GM12875 (cell line): ENCODE data around the gene RAB26.

Source experiments
- H3K4me3 ChIP-seq: one replicate; pipeline ENCODE4 v1.5.1; 2011; ENCODE audit warnings: low read depth, low read length, control low read depth
- TF ChIP-seq, protein P1 (sequence below): IDR thresholded peaks from 2 replicates; pipeline ENCODE4 v1.5.1; 2011; ENCODE audit warnings: low read depth, mild to moderate bottlenecking, control low read depth, inconsistent platforms, low read length, moderate library complexity, borderline replicate concordance; ENCODE audit not compliant: insufficient read depth

RAB26 gene

GRCh38 chr16:2154533-2155090 is 6.2 kb downstream of the RAB26 start:
- peak overlapping the region; percentile 92 for H3K4me3 ChIP-seq
- TF ChIP-seq, protein P1, sequence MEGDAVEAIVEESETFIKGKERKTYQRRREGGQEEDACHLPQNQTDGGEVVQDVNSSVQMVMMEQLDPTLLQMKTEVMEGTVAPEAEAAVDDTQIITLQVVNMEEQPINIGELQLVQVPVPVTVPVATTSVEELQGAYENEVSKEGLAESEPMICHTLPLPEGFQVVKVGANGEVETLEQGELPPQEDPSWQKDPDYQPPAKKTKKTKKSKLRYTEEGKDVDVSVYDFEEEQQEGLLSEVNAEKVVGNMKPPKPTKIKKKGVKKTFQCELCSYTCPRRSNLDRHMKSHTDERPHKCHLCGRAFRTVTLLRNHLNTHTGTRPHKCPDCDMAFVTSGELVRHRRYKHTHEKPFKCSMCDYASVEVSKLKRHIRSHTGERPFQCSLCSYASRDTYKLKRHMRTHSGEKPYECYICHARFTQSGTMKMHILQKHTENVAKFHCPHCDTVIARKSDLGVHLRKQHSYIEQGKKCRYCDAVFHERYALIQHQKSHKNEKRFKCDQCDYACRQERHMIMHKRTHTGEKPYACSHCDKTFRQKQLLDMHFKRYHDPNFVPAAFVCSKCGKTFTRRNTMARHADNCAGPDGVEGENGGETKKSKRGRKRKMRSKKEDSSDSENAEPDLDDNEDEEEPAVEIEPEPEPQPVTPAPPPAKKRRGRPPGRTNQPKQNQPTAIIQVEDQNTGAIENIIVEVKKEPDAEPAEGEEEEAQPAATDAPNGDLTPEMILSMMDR = no peak

- TF ChIP-seq, protein P1 = no peak
- H3K4me3 ChIP-seq = peak within 1 kb of the TSS; percentile 92
Measured at GRCh38 chr16:2155091-2155950, 6.9 kb downstream of the RAB26 start, which contains the start of gene TRAF7. TSS of gene TRAF7 (plus strand) at chr16:2155782. CDS start at chr16:2163921, 8,139 bp downstream.

- TF ChIP-seq, protein P1 = no peak
- peak overlapping the region; percentile 74 for H3K4me3 ChIP-seq
Measured at GRCh38 chr16:2155977-2156848, 7.8 kb downstream of the RAB26 start.

GRCh38 chr16:2156849-2157224 is 8.4 kb downstream of the RAB26 start:
- TF ChIP-seq, protein P1 = no peak
- peak overlapping the region; percentile 74 for H3K4me3 ChIP-seq

DNA sequence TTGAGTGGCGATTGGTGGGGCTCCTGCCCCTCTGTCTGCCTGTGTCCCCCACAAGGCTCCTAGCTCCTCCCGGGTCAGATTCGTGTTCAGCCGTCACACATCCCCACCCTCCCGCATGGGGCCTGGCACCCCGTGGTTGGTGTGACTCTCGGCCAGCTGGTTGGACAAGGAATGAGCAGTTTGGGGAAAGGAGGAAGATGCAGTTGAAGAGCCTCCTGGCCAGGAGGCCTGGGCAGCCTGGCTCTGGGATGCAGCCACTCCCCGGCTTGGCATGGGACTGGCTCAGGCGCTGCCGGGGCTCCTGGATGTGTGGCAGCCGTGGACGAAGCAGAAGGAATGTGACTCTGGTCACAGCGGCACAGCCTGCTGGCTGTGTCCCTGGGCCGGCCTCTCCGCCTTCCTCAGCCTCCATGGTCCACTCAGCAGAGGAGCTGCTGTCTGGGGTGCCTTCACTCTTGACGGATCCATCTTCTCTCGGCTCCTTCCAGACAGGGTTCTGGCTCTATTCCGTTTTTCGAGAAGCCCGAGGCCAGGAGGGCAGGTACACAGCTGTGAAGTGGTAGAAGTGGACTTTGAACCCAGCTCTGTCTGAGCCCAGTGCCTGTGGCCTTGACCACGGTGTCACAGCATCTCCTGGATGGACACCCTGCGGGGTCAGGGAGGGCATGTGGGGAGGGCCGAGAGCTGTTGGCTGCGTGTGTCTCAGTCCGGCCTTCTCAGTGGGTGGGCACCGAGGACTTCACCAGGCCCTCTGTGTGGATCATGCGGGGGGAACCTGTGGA is 9.2 kb downstream of the RAB26 start:
- TF ChIP-seq, protein P1 = no peak
- H3K4me3 ChIP-seq = no peak overlapping the region

DNA sequence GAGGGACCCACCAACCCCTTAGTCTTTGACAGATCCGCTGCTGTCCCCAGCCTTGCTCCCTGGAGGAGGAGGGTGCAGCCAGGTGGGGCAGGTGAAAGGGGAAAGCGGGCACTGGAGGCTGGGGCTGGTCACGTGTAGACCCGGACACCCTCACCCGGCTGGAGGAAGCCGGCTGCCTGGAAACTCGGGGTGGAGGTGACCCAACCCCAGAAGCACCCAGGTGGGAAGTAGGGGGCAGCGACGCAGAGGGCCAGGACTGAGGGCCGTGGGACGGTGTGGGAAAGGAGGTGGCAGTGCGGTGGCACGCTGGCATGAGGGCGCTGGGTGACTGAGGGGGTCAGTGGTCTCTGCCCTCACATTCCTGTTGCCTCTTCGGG is 9.8 kb downstream of the RAB26 start:
- H3K4me3 ChIP-seq = no peak overlapping the region
- TF ChIP-seq, protein P1 = no peak
